Endothelial cell of umbilical vein (primary cell): ENCODE measurements around the gene KAZN. TPM values are rescaled to one million over a fixed set of nuclear protein-coding genes. Genes with fewer than 3 reads are reported as not detected.

ENCODE experiments used
- BruUV-seq: library from RNA; stranded (reverse); fragments of 400-500 nt; replicated peaks from 2 replicates; lab custom pipeline; 2021; lab: Mats Ljungman, UMichigan
- CTCF ChIA-PET: fragments of 300-600, 350-600 bp; sonication (Branson Sonifier 250); formaldehyde crosslinking; loops from one replicate; lab custom pipeline; 2021; ENCODE audit warnings: antibody characterized with exemption, inconsistent platforms; lab: Charles Lee
- POLR2A ChIA-PET: fragments of 300-600, 350-600 bp; sonication (Branson Sonifier 250); formaldehyde crosslinking; loops from one replicate; lab custom pipeline; 2021; ENCODE audit warnings: antibody characterized with exemption, inconsistent platforms; lab: Charles Lee
- DNase-seq: peaks from one replicate; pipeline ENCODE4 v3.0.0-alpha.2; 2011; ENCODE audit warnings: low read depth, low spot score
- FAIRE-seq: peaks from 2 replicates; lab custom pipeline; 2011; peaks lifted over from hg19 to GRCh38; lab: Jason Lieb, UNC
- H2AFZ ChIP-seq: 2 replicates; pipeline ENCODE4 v1.6.0; 2012; ENCODE audit warnings: low read depth, low read length, control low read depth, inconsistent platforms
- H3K27ac ChIP-seq: 2 replicates; pipeline ENCODE4 v1.5.1; 2011; ENCODE audit warnings: low read depth, mild to moderate bottlenecking, control low read depth, low read length, moderate library complexity; ENCODE audit not compliant: insufficient read depth
- H3K27me3 ChIP-seq, 2 experiments: 2 replicates each; pipeline versions ENCODE4 v1.6.0 to v1.6.1; 2011; ENCODE audit warnings: low read length in 2 of 2, mixed read lengths in 1 of 2; ENCODE audit not compliant: control insufficient read depth in 2 of 2, insufficient read depth in 2 of 2
- H3K36me3 ChIP-seq, 2 experiments: 2 replicates in 1 of 2; 3 replicates in 1 of 2; pipeline ENCODE4 v1.5.1; 2011; ENCODE audit warnings: low read length in 2 of 2, mild to moderate bottlenecking in 1 of 2, moderate library complexity in 1 of 2; ENCODE audit not compliant: control insufficient read depth in 2 of 2, insufficient read depth in 2 of 2; ENCODE audit errors: extremely low read depth in 1 of 2
- H3K4me1 ChIP-seq: 3 replicates; pipeline ENCODE4 v1.5.1; 2011; ENCODE audit warnings: mild to moderate bottlenecking, low read length; ENCODE audit not compliant: control insufficient read depth, insufficient read depth; ENCODE audit errors: extremely low read depth
- H3K4me2 ChIP-seq: 2 replicates; pipeline ENCODE4 v1.6.1; 2011; ENCODE audit warnings: low read length, control low read depth, mixed read lengths; ENCODE audit not compliant: insufficient read depth
- H3K4me3 ChIP-seq, 3 experiments: fragments of 200-600 bp in 1 of 3; sonication (generic), shearing (Covaris generic) in 1 of 3; replicated peaks in 1 of 3; 2 replicates each; pipeline ENCODE4 v1.5.1; 2011 to 2016; ENCODE audit warnings: control low read depth in 3 of 3, low read length in 3 of 3, mild to moderate bottlenecking in 2 of 3, inconsistent platforms in 1 of 3, low read depth in 1 of 3, moderate library complexity in 1 of 3; ENCODE audit not compliant: insufficient read depth in 1 of 3
- H3K79me2 ChIP-seq: 2 replicates; pipeline ENCODE4 v1.6.0; 2012; ENCODE audit warnings: low read length, inconsistent platforms; ENCODE audit not compliant: control insufficient read depth, insufficient read depth
- H3K9ac ChIP-seq: replicated peaks from 2 replicates; pipeline ENCODE3; 2011; ENCODE audit warnings: low read length, control low read depth; ENCODE audit not compliant: insufficient read depth; ENCODE audit errors: extremely low read depth
- H3K9me1 ChIP-seq: replicated peaks from 3 replicates; pipeline ENCODE4 v1.6.0; 2011; ENCODE audit warnings: mild to moderate bottlenecking, low read length; ENCODE audit not compliant: control insufficient read depth, insufficient read depth; ENCODE audit errors: extremely low read depth
- H3K9me3 ChIP-seq: replicated peaks from 2 replicates; pipeline ENCODE4 v1.5.1; 2012; ENCODE audit warnings: low read length, inconsistent platforms; ENCODE audit not compliant: control insufficient read depth, insufficient read depth
- H4K20me1 ChIP-seq: replicated peaks from 2 replicates; pipeline ENCODE3; 2011; ENCODE audit warnings: mild to moderate bottlenecking, low read length; ENCODE audit not compliant: control insufficient read depth, insufficient read depth; ENCODE audit errors: extremely low read depth
- CTCF ChIP-seq, 2 donors: IDR thresholded peaks; 1 replicate in 1 of 2; 2 replicates in 1 of 2; pipeline ENCODE4 v1.5.1; 2011; ENCODE audit warnings: low read length in 2 of 2, mild to moderate bottlenecking in 2 of 2, moderate library complexity in 2 of 2, control low read depth in 1 of 2, inconsistent platforms in 1 of 2, low read depth in 1 of 2; ENCODE audit not compliant: insufficient read depth in 1 of 2; ENCODE audit errors: extremely low read depth in 1 of 2
- EZH2 ChIP-seq: IDR thresholded peaks from 2 replicates; pipeline ENCODE4 v1.6.1; 2012; ENCODE audit warnings: borderline replicate concordance, low read depth, mild to moderate bottlenecking, moderate library complexity, low read length, inconsistent platforms; ENCODE audit not compliant: severe bottlenecking
- FOS ChIP-seq: IDR thresholded peaks from 2 replicates; pipeline ENCODE4 v1.6.1; 2011; ENCODE audit warnings: mild to moderate bottlenecking, low read length, moderate library complexity, borderline replicate concordance; ENCODE audit not compliant: insufficient read depth
- GATA2 ChIP-seq: IDR thresholded peaks from 2 replicates; pipeline ENCODE4 v1.7.0; 2011; ENCODE audit warnings: low read depth, mild to moderate bottlenecking, moderate library complexity, mixed read lengths, low read length; ENCODE audit not compliant: insufficient read length, insufficient read depth
- JUN ChIP-seq: IDR thresholded peaks from 2 replicates; pipeline ENCODE4 v1.6.1; 2011; ENCODE audit warnings: borderline replicate concordance, low read depth; ENCODE audit not compliant: insufficient read length, insufficient read depth
- MAX ChIP-seq: IDR thresholded peaks from 2 replicates; pipeline ENCODE4 v1.6.1; 2011; ENCODE audit not compliant: insufficient read depth, insufficient read length
- MYC ChIP-seq: IDR thresholded peaks from one replicate; pipeline ENCODE4 v1.6.1; 2011; ENCODE audit warnings: mild to moderate bottlenecking, low read depth, low read length
- POLR2A ChIP-seq: IDR thresholded peaks from 2 replicates; pipeline ENCODE4 v1.6.1; 2012; ENCODE audit warnings: low read depth, mild to moderate bottlenecking, control low read depth, low read length
- POLR2AphosphoS5 ChIP-seq: IDR thresholded peaks from 2 replicates; pipeline ENCODE4 v1.6.1; 2012; ENCODE audit warnings: low read depth, mild to moderate bottlenecking, control low read depth, low read length, moderate library complexity; ENCODE audit not compliant: insufficient read depth
- dilution Hi-C: fragments of 300-500 bp; cut with MboI; formaldehyde crosslinking; loops from one replicate; pipeline ENCODE4 v1.15.0; 2019; ENCODE audit warnings: low sequenced_read_pairs; ENCODE audit not compliant: extremely low pct_ligation_motif_present
- intact Hi-C: fragments of 100-400 bp; cut with micrococcal nuclease; formaldehyde crosslinking; loops from one replicate; pipeline ENCODE4 v1.10.0; 2022
- polyA plus RNA-seq, 4 experiments: library from polyadenylated mRNA; depleted of rRNA in 3 of 4; stranded (reverse) in 3 of 4; unstranded in 1 of 4; fragments of >200 nt; gene quantifications; 2 replicates each; pipeline versions ENCODE4 v1.2.1 to v1.2.3, GENCODE V29; 2011 to 2012; ENCODE audit warnings: missing spikeins in 1 of 4
- total RNA-seq: library from RNA; stranded (reverse); gene quantifications from 2 replicates; pipeline ENCODE4 v1.2.3, GENCODE V29; 2021

Gene KAZN
- total and polyA plus RNA-seq, 2 donors (not counting 3 experiments of a cell fraction or from before 2014, with no cell fraction given): 1.6 to 5.8 TPM

GRCh38 chr1:14625996-14626395 lies 27.5 kb downstream of the KAZN start:
- no peaks in the 10 kb centered on the region for H3K9me1 ChIP-seq
- no peak overlapping the region for H2AFZ ChIP-seq
- no TSS peak for BruUV-seq
- H3K36me3 ChIP-seq: no peaks in the 10 kb centered on the region
- POLR2A ChIA-PET: no interaction called here
- FAIRE-seq: no peak
- no peaks in the 10 kb centered on the region for H3K79me2 ChIP-seq
- H3K4me1 ChIP-seq: no peaks in the 10 kb centered on the region
- no peak overlapping the region for H3K4me3 ChIP-seq
- H3K9me3 ChIP-seq: peaks cover 2% of the 10 kb centered on the region
- CTCF ChIA-PET: no interaction called here
- no peaks in the 10 kb centered on the region for H4K20me1 ChIP-seq
- intact Hi-C loops: no loop called here
- no peak for DNase-seq
- H3K27ac ChIP-seq: no peak overlapping the region
- no peaks in the 10 kb centered on the region for H3K27me3 ChIP-seq
- dilution Hi-C loops: no loop called here
- TF ChIP-seq CTCF (IDR thresholded peaks at IDR 0.05; ENCODE audit: extremely low read depth in 1 of 2, insufficient read depth in 1 of 2, low read depth in 1 of 2, low read length in 2 of 2) (no peak), GATA2 (no peak), JUN (no peak), POLR2AphosphoS5 (no peak), POLR2A (no peak), EZH2 (no peak), MAX (no peak), MYC (no peak), FOS (no peak)
- no peak overlapping the region for H3K4me2 ChIP-seq
- no peak overlapping the region for H3K9ac ChIP-seq
